HG03565 (cell line): ENCODE results near the gene GLP2R.
"Not testable (repeated sequence)": the region's sequence is repeated elsewhere in the genome, so short reads cannot be mapped to it uniquely, and the experiment has no call there.

Experiments
- ATAC-seq: cut with Tn5 transposase; IDR thresholded peaks from one replicate; pipeline ENCODE4 v1.9.1; 2021; ENCODE audit warnings: mild to moderate bottlenecking, moderate library complexity; ENCODE audit not compliant: unreplicated experiment

The GLP2R gene

DNA sequence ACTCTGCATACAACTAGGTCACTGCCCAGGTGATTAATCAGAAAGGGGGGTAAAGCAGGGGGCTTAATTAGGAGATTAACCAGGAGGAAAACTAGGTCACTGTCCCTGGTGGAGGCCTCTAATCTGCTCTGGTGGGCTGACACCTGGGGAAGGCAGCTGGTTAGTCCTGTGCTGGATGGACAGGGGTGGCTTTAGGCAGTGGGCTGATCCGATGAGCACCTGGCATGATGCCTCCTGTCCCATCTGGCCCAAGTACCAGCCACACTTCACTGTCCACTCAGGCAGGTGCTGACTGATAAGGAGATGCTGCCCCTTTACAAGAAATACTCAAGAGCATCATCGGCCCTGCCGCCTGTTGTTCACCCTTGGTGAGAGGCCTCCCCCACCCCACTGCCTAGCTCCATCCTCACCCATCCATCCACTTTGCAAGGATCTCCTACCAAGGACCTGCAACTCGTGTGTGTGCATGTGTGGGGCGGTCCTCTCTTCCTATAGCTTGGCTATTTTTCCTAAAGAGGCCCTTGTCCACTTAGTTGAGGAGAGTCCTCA, 93.2 kb downstream of the GLP2R start:
- no peak for ATAC-seq

DNA sequence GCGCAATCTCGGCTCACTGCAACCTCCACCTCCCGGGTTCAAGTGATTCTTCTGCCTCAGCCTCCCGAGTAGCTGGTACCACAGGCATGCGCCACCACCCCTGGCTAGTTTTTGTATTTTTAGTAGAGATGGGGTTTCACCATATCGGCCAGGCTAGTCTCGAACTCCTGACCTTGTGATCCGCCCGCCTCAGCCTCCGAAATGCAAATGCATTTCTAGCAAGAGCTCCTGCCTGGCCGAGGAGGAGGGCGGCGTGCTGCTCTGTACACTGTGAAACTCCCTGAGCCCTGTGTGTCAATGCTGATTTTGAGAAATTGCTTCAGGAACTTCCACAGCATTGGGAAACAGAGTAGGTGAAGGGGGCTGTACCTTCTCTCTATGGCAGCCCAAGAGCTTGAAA, 95.5 kb downstream of the GLP2R start:
- not testable (repeated sequence) for ATAC-seq

DNA sequence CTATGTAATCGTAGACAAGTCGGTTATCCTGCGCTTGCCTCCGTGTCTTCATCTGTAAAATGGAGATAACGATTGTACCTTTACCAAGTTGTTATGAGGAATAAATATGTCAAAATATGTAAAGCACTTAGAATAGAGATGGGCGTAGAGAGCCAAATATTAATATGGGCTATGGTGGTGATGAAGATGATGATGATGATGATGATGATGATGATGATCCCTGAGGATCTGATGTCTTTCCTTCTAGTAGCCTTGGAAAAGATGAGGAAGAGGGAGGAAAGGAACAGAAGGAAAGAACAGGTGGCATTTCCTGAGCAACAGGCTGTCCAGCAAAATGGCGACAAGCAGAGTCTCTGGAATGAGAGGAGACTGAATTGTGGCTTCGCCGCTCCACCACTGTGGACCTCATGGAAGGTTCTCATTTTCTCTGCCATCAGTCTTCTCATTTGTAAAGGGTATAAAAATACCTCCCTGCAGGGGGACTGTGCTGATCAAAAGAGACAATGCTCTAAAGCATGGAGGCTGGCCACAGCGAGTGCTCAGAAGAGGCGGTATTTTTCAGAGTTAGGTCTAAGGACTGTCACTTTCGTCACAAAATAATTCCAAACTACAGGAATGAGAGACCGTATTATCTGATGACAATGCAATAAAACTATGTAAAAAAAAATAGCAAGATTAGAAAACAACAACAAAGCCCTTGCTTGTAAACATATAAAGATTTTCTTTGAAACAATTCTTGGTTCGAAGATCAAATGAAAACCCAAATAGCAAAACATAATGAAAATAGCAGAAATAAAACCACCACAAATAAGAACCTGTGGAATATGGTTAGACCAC, 96.5 kb downstream of the GLP2R start:
- no peak for ATAC-seq

DNA sequence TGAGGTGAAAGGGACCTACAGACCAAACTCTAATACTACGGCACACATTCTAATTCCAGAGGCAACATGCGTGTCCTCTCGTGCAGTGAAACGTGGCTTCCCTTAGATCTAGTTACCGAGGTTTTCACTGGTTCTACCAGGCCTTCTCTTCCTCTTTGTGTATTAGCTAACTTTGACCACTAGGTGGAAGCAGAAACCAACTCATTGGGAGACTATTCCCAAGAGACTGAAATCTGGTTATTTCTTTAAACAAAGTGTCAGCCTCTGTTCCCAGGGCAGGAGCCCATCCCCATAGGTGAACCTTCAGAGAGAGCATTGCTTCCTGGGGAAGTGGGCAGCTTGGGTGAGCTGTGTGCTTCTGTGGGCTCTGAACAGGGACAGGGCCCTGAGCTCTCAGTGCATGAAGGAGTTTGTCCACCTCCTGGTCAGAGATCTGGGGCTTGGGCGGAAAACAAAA, 99.0 kb downstream of the GLP2R start:
- ATAC-seq = no peak

- ATAC-seq = no peak
Observed at GRCh38 chr17:9925457-9925856, 99.7 kb downstream of the GLP2R start.

- ATAC-seq = no peak
Observed at GRCh38 chr17:9926150-9926804, 100.6 kb downstream of the GLP2R start.

GRCh38 chr17:9928601-9929333, 103.0 kb downstream of the GLP2R start:
- ATAC-seq = no peak

GRCh38 chr17:9929871-9930270, 104.1 kb downstream of the GLP2R start:
- ATAC-seq = no peak

GRCh38 chr17:9931144-9931741, 105.5 kb downstream of the GLP2R start:
- no peak for ATAC-seq

GRCh38 chr17:9932491-9932890, 106.8 kb downstream of the GLP2R start:
- ATAC-seq = no peak

DNA sequence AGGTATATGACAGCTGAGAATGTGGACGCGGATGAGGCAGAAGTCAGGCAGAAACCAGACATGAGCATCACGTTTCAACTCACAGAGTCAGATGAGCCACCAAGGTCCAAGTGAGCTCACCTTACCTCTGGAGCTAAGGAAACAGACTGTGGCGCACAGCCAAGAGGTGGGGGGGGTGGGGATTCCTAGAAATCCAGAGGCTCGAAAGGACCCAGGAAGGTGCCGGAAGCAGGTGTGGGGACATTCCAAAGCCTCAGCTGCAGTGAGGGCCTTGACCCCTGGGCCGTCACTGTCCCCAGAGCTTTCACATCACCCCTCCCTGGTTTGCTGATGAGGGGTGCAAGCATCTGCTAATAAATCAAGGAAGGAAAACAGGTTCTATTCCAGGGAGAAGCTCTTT, 108.6 kb downstream of the GLP2R start:
- ATAC-seq = no peak

DNA sequence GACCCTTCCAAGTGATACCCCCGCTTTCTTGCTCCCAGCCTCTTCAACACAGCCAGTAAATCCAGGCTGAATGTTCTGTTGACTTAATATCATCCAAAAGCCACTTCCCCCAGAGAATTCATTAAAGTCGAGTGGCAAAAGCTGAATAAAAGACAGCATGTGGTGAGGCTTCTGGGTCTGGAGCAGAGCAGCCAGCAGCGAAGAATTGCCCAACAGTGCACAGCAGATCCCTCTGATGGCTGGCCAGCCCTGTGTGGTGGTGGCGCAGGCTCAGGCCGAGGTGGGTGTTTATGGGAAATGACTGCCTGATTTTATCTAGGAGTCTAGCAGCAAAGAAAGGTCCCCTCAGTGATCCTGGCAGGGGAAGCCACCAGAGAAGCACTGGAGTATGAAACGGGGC, 109.7 kb downstream of the GLP2R start:
- no peak for ATAC-seq

GRCh38 chr17:9936095-9936494, 110.4 kb downstream of the GLP2R start:
- ATAC-seq = no peak

- ATAC-seq = no peak
Observed at GRCh38 chr17:9937241-9937761, 111.6 kb downstream of the GLP2R start.

- no peak for ATAC-seq
Observed at GRCh38 chr17:9937901-9938300, 112.2 kb downstream of the GLP2R start.

DNA sequence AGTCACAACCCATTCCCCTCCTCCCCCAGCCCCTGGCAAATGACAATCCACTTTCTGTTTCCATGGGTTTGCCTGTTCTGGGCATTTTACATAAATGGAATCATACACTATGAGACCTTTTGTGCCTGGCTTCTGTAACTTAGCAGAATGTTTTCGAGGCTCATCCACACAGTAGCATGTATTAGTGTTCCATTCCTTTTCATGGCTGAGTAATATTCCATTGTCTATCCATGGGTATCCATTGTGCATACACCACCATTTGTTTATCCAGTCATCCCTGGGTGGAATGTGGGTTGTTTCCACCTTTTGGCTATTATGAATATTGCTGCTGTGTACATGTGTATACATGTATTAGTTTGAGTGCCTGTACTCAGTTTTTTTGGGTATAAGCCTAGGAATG, 113.0 kb downstream of the GLP2R start:
- no peak for ATAC-seq

DNA sequence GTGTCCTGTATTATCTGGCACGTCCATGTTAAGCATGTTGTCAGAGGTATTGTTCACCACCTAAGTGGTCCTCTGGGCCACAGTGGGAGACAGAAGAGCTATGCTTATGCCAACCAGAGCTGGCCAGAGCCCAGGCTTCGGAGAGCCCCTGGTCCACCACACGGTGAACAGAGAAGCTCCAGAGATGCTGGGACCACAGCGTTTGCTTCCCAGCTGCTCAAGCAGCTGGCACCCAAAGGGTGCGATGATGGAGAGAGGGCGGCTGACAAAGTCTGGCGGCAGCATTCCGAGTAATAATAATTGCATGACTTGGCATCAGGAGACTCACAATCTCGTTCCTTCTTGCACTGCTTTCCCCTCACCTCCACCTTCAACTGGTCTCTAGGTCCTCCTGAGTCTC, 115.1 kb downstream of the GLP2R start:
- no peak for ATAC-seq

- ATAC-seq = no peak
Observed at GRCh38 chr17:9941305-9941704, 115.6 kb downstream of the GLP2R start.
